ENCODE measurements around the gene PPP6R3. TPM values are rescaled to one million over a fixed set of nuclear protein-coding genes. Genes with fewer than 3 reads are reported as not detected.

Gene PPP6R3
- polyA plus RNA-seq, 1 donor from 2014 or later: 111 TPM

GRCh38 chr11:68535098-68535497 lies 74.5 kb downstream of the PPP6R3 start:
- Histone ChIP-seq H2AFZ (ENCODE audit: low read depth, low read length) (no peak overlapping the region), H3K27ac (ENCODE audit: low read length) (no peak overlapping the region), H4K20me1 (ENCODE audit: insufficient read depth) (no peaks in the 10 kb centered on the region), H3K9ac (ENCODE audit: low read length) (no peak overlapping the region), H3K9me3 (ENCODE audit: low read length) (no peaks in the 10 kb centered on the region), H3K36me3 (ENCODE audit: insufficient read depth, low read length) (no peaks in the 10 kb centered on the region), H3K4me3 (ENCODE audit: low read length) (no peak overlapping the region), H3K79me2 (replicated peaks; ENCODE audit: insufficient read depth, low read length) (peaks cover 20% of the 10 kb centered on the region), H3K9me2 (ENCODE audit: insufficient read depth, low read length) (no peaks in the 10 kb centered on the region), H3K27me3 (ENCODE audit: insufficient read depth, low read depth, low read length) (no peaks in the 10 kb centered on the region), H3F3A (ENCODE audit: insufficient read depth, low read length, poor library complexity, severe bottlenecking) (no peaks in the 10 kb centered on the region), H3K4me2 (ENCODE audit: low read length) (no peak overlapping the region)
- TF ChIP-seq TAF1 (IDR thresholded peaks at IDR 0.05; ENCODE audit: low read depth) (no peak), POLR2AphosphoS5 (IDR thresholded peaks at IDR 0.05) (no peak), EZH2 (IDR thresholded peaks at IDR 0.05; ENCODE audit: borderline replicate concordance, insufficient read depth, low read length, poor library complexity, severe bottlenecking) (no peak), REST (IDR thresholded peaks at IDR 0.05; ENCODE audit: borderline replicate concordance) (no peak), CTCF (IDR thresholded peaks at IDR 0.05; ENCODE audit: poor library complexity, severe bottlenecking) (no peak), SMC3 (conservative IDR thresholded peaks at IDR 0.05; ENCODE audit: poor library complexity) (no peak), EP300 (conservative IDR thresholded peaks at IDR 0.05; ENCODE audit: poor library complexity, severe bottlenecking) (no peak), MXI1 (conservative IDR thresholded peaks at IDR 0.05; ENCODE audit: poor library complexity, severe bottlenecking) (no peak), RAD21 (conservative IDR thresholded peaks at IDR 0.05) (no peak)

GRCh38 chr11:68536706-68537105 lies 76.2 kb downstream of the PPP6R3 start:
- Histone ChIP-seq H3K79me2 (replicated peaks; ENCODE audit: insufficient read depth, low read length) (peaks cover 12% of the 10 kb centered on the region), H3K27ac (ENCODE audit: low read length) (no peak overlapping the region), H3F3A (ENCODE audit: insufficient read depth, low read length, poor library complexity, severe bottlenecking) (no peaks in the 10 kb centered on the region), H3K4me3 (ENCODE audit: low read length) (no peak overlapping the region), H3K36me3 (ENCODE audit: insufficient read depth, low read length) (no peaks in the 10 kb centered on the region), H3K27me3 (ENCODE audit: insufficient read depth, low read depth, low read length) (no peaks in the 10 kb centered on the region), H3K9ac (ENCODE audit: low read length) (no peak overlapping the region), H3K9me2 (ENCODE audit: insufficient read depth, low read length) (no peaks in the 10 kb centered on the region), H4K20me1 (ENCODE audit: insufficient read depth) (no peaks in the 10 kb centered on the region), H3K4me2 (ENCODE audit: low read length) (no peak overlapping the region), H2AFZ (ENCODE audit: low read depth, low read length) (no peak overlapping the region), H3K9me3 (ENCODE audit: low read length) (no peaks in the 10 kb centered on the region)
- TF ChIP-seq EZH2 (IDR thresholded peaks at IDR 0.05; ENCODE audit: borderline replicate concordance, insufficient read depth, low read length, poor library complexity, severe bottlenecking) (no peak), EP300 (conservative IDR thresholded peaks at IDR 0.05; ENCODE audit: poor library complexity, severe bottlenecking) (no peak), CTCF (IDR thresholded peaks at IDR 0.05; ENCODE audit: poor library complexity, severe bottlenecking) (no peak), REST (IDR thresholded peaks at IDR 0.05; ENCODE audit: borderline replicate concordance) (no peak), MXI1 (conservative IDR thresholded peaks at IDR 0.05; ENCODE audit: poor library complexity, severe bottlenecking) (no peak), RAD21 (conservative IDR thresholded peaks at IDR 0.05) (no peak), TAF1 (IDR thresholded peaks at IDR 0.05; ENCODE audit: low read depth) (no peak), SMC3 (conservative IDR thresholded peaks at IDR 0.05; ENCODE audit: poor library complexity) (no peak), POLR2AphosphoS5 (IDR thresholded peaks at IDR 0.05) (no peak)

All from neural cell (in vitro differentiated cells).